Upper lobe of left lung (tissue), 6 donors: ENCODE measurements around the gene CLEC16A. TPM values are rescaled to one million over a fixed set of nuclear protein-coding genes. Genes with fewer than 3 reads are reported as not detected.

Experiments used
- ATAC-seq, 2 donors: fragments of 200-7000 bp; cut with Tn5 transposase; one replicate each; pipeline ENCODE4 v1.9.1; 2022; ENCODE audit warnings: mild to moderate bottlenecking in 2 of 2, moderate library complexity in 2 of 2; ENCODE audit not compliant: low FRiP score in 2 of 2
- DNase-seq, 2 donors: peaks; one replicate each; pipeline ENCODE4 v3.0.0-alpha.2; 2019 to 2020
- H3K27ac ChIP-seq, 4 donors: fragments of 200-600 bp; sonication (generic); one replicate each; pipeline ENCODE4 v1.5.1; 2016 to 2019
- H3K27me3 ChIP-seq, 4 donors: fragments of 200-600 bp; sonication (generic); one replicate each; pipeline ENCODE4 v1.5.1; 2017 to 2019
- H3K36me3 ChIP-seq, 4 donors: fragments of 200-600 bp; sonication (generic); one replicate each; pipeline ENCODE4 v1.5.1; 2016 to 2019
- H3K4me1 ChIP-seq, 4 donors: fragments of 200-600 bp; sonication (generic); one replicate each; pipeline ENCODE4 v1.5.1; 2018 to 2019
- H3K4me3 ChIP-seq, 4 donors: fragments of 200-600 bp; sonication (generic); one replicate each; pipeline ENCODE4 v1.5.1; 2017 to 2019; ENCODE audit warnings: mild to moderate bottlenecking in 2 of 4, moderate library complexity in 1 of 4
- H3K9me3 ChIP-seq, 4 donors: fragments of 200-600 bp; sonication (generic); one replicate each; pipeline ENCODE4 v1.5.1; 2018 to 2019
- EP300 ChIP-seq, 4 donors: sonication (generic); formaldehyde crosslinking; IDR thresholded peaks; one replicate each; pipeline ENCODE4 v1.5.1; 2017; ENCODE audit warnings: antibody characterized with exemption in 4 of 4, control low read depth in 2 of 4
- POLR2A ChIP-seq, 4 donors: fragments of 450-650 bp; IDR thresholded peaks; one replicate each; pipeline ENCODE4 v1.5.1; 2016 to 2017; ENCODE audit warnings: antibody characterized with exemption in 4 of 4, mild to moderate bottlenecking in 2 of 4
- POLR2AphosphoS5 ChIP-seq, 2 donors: sonication (generic); formaldehyde crosslinking; IDR thresholded peaks; one replicate each; pipeline ENCODE4 v1.5.1; 2017; ENCODE audit warnings: antibody characterized with exemption in 2 of 2
- WGBS, 2 donors: methylation state at CpG; one replicate each; pipeline ENCODE4 v1.1.5; 2017 to 2018; 5-methylcytosine and 5-hydroxymethylcytosine counted together
- total RNA-seq, 6 donors: library from RNA; depleted of rRNA in 4 of 6; stranded (reverse); fragments of >200 nt in 4 of 6; gene quantifications; one replicate each; pipeline versions ENCODE4 v1.1.0 to v1.2.1, GENCODE V29; 2016 to 2021
- TF ChIP-seq, protein P1 (sequence below), 6 experiments: fragments of 450-650 bp in 4 of 6; fragments of 200-600 bp in 2 of 6; sonication (generic) in 2 of 6; IDR thresholded peaks; one replicate each; pipeline ENCODE4 v1.5.1; 2016 to 2019; ENCODE audit warnings: antibody characterized with exemption in 6 of 6
- donor health status: DM: no; HTN: no; CAD: no; lungs with moderate emphysema.
- donor health status: DM: no; HTN: yes; CAD: no; lungs with severe emphysema.

CLEC16A gene
- total RNA-seq, 6 donors from 2014 or later: 33.3 to 85.9 (median 46.4) TPM

DNA sequence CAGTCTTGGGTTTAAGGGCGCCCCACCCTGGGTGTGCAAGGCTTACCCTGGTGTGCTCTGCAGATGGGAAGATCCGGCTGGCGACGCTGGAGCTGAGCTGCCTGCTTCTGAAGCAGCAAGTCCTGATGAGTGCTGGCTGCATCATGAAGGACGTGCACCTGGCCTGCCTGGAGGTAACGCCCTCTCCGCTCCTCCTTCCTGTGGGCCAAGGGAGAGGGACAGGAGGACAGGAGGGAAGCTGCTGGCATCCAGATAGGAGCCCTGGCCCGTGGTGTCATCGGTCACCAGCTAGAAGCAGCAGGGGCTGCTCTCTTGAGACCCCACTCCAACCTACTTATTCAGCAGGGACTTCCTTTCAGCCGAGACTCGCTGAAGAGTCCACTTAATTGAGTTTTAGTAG is 97.8 kb downstream of the CLEC16A start:
- Histone ChIP-seq H3K4me3 (no peak overlapping the region), H3K36me3 (peaks cover 0 to 83% (median 29%) of the 10 kb centered on the region in 4 donors), H3K9me3 (no peaks in the 10 kb centered on the region), H3K27ac (no peak overlapping the region), H3K27me3 (no peaks in the 10 kb centered on the region), H3K4me1 (peaks cover 0 to 11% (median 0%) of the 10 kb centered on the region in 4 donors)
- DNase-seq (no peak), ATAC-seq (no peak)
- 80 to 95% methylated on average over 4 to 11 of the region's 11 CpGs for WGBS, 2 donors
- TF ChIP-seq POLR2AphosphoS5 (IDR thresholded peaks at IDR 0.05): no peak
- TF ChIP-seq, protein P1, sequence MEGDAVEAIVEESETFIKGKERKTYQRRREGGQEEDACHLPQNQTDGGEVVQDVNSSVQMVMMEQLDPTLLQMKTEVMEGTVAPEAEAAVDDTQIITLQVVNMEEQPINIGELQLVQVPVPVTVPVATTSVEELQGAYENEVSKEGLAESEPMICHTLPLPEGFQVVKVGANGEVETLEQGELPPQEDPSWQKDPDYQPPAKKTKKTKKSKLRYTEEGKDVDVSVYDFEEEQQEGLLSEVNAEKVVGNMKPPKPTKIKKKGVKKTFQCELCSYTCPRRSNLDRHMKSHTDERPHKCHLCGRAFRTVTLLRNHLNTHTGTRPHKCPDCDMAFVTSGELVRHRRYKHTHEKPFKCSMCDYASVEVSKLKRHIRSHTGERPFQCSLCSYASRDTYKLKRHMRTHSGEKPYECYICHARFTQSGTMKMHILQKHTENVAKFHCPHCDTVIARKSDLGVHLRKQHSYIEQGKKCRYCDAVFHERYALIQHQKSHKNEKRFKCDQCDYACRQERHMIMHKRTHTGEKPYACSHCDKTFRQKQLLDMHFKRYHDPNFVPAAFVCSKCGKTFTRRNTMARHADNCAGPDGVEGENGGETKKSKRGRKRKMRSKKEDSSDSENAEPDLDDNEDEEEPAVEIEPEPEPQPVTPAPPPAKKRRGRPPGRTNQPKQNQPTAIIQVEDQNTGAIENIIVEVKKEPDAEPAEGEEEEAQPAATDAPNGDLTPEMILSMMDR (IDR thresholded peaks at IDR 0.05): no peak
- TF ChIP-seq POLR2A (IDR thresholded peaks at IDR 0.05): no peak
- no peak for TF ChIP-seq EP300 (IDR thresholded peaks at IDR 0.05)

DNA sequence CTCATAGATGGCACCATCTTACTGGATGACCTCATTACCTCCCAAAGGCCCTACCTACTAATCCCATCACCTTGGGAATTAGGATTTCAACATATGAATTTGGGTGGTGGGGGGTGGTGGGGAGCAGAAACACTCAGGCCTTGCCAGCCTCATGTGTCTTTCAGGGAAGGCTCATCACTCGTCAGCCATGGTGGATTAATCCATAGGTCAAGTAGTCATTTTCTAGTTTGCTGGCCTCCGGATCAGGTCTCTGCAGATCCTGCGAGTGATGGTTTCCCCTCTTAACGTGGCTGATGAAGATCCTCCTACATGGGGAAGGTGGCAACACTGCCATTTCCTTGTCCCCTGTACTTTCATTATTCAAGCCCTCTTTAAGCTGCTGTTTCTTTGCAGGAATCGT is 101.1 kb downstream of the CLEC16A start:
- peaks cover 6 to 78% (median 24%) of the 10 kb centered on the region in 4 donors for H3K36me3 ChIP-seq
- no peaks in the 10 kb centered on the region for H3K27me3 ChIP-seq
- no peak overlapping the region for H3K27ac ChIP-seq
- 94% methylated on average over 5 of the region's 5 CpGs for WGBS, 2 donors
- ATAC-seq (no peak), DNase-seq (no peak)
- peaks cover 5 to 23% (median 12%) of the 10 kb centered on the region in 4 donors for H3K4me1 ChIP-seq
- H3K4me3 ChIP-seq: no peak overlapping the region
- TF ChIP-seq POLR2AphosphoS5 (IDR thresholded peaks at IDR 0.05) (no peak), POLR2A (IDR thresholded peaks at IDR 0.05) (no peak), EP300 (IDR thresholded peaks at IDR 0.05) (no peak)
- TF ChIP-seq, protein P1 (IDR thresholded peaks at IDR 0.05): no peak
- no peaks in the 10 kb centered on the region for H3K9me3 ChIP-seq

DNA sequence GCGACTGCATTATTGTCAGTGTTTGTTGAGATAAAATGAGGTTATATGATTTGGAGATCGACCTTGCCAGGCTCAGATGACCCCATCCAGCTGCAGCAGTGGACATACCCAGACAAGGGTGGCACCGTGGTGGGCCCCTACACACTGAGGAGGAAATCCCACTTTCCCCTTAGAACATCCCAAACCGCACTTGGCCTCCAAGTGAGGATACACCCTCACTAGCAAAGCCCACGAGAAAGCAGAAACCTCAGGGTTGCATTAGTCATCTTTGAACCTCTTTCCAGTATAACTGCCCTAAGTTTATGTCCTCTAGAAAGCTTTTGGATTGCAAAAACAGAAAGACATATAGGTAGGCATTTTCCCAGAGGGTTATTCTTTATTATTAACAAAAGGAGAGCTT is 101.5 kb downstream of the CLEC16A start:
- WGBS, 2 donors: 83 to 88% methylated on average over 5 of the region's 5 CpGs
- ATAC-seq: peak in 1 of 2 donors; percentile 55
- Histone ChIP-seq H3K36me3 (peaks cover 6 to 74% (median 21%) of the 10 kb centered on the region in 4 donors), H3K9me3 (no peaks in the 10 kb centered on the region), H3K27me3 (no peaks in the 10 kb centered on the region), H3K4me3 (no peak overlapping the region), H3K27ac (no peak overlapping the region), H3K4me1 (peaks cover 5 to 23% (median 12%) of the 10 kb centered on the region in 4 donors)
- DNase-seq: no peak
- no peak for TF ChIP-seq EP300 (IDR thresholded peaks at IDR 0.05)

DNA sequence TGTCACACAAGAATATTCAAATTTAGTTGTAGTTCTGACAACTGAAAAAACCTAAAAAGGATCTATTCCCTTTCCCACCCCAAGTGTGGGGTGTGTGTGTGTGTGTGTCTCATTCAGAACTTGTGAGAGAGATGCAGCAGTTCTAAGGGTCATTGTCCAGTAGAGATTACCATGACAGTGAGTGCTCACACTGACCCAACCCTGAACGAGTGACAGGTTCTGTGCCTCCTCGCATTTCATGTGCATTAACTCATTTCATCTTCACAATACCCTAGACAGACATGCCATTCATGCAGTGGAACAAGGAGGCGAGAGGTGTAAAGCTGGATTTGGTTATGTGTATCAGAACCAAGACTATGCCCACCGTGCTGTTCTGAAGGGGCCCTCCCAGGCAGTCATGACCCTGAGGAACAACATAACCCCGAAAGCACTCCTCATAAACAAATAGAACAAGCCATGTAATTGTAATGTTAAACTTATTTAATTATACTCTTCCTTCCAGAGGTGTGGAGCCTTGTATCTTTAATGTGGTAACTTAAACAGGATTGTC is 102.1 kb downstream of the CLEC16A start:
- no peak for ATAC-seq
- WGBS, 2 donors: 81 to 85% methylated on average over 3 to 5 of the region's 5 CpGs
- H3K4me1 ChIP-seq: peaks cover 5 to 23% (median 12%) of the 10 kb centered on the region in 4 donors
- H3K4me3 ChIP-seq: no peak overlapping the region
- no peaks in the 10 kb centered on the region for H3K27me3 ChIP-seq
- H3K36me3 ChIP-seq: peaks cover 6 to 74% (median 17%) of the 10 kb centered on the region in 4 donors
- no peak overlapping the region for H3K27ac ChIP-seq
- no peak for DNase-seq
- TF ChIP-seq POLR2A (IDR thresholded peaks at IDR 0.05) (no peak), POLR2AphosphoS5 (IDR thresholded peaks at IDR 0.05) (no peak), EP300 (IDR thresholded peaks at IDR 0.05) (no peak)
- TF ChIP-seq, protein P1 (IDR thresholded peaks at IDR 0.05): no peak
- no peaks in the 10 kb centered on the region for H3K9me3 ChIP-seq

DNA sequence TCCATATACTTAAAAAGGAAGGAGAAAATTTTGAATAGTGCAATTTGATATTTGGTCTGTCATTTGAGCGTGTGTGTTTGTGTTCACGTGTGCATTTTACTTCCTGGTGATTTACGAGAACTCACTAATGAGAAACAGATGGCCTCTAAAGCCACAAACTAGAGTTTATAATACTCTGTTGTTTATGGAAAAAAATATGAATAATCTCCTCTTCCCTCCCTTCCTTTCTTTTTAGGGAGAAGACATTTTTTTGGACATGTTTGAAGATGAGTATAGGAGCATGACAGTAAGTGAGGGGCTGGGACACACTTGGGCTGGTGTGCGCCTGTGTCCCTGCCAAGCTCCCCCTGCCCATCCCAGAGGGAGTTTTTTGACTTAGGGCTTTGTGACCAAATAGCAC is 102.7 kb downstream of the CLEC16A start:
- H3K36me3 ChIP-seq: peaks cover 6 to 74% (median 13%) of the 10 kb centered on the region in 4 donors
- no peaks in the 10 kb centered on the region for H3K9me3 ChIP-seq
- peaks cover 5 to 23% (median 12%) of the 10 kb centered on the region in 4 donors for H3K4me1 ChIP-seq
- no peak for TF ChIP-seq EP300 (IDR thresholded peaks at IDR 0.05)
- no peak for TF ChIP-seq POLR2A (IDR thresholded peaks at IDR 0.05)
- TF ChIP-seq POLR2AphosphoS5 (IDR thresholded peaks at IDR 0.05): no peak
- TF ChIP-seq, protein P1 (IDR thresholded peaks at IDR 0.05): no peak
- peak in 1 of 2 donors; percentile 64 for ATAC-seq
- DNase-seq: no peak
- 69 to 77% methylated on average over 4 of the region's 4 CpGs for WGBS, 2 donors
- no peaks in the 10 kb centered on the region for H3K27me3 ChIP-seq
- peak overlapping the region in 2 of 4 donors; percentile 2 to 14 for H3K27ac ChIP-seq
- H3K4me3 ChIP-seq: no peak overlapping the region
